Endothelial cell of umbilical vein (primary cell): ENCODE measurements around the gene MYL3. TPM values are rescaled to one million over a fixed set of nuclear protein-coding genes. Genes with fewer than 3 reads are reported as not detected.

ENCODE experiments used
- BruUV-seq: library from RNA; stranded (reverse); fragments of 400-500 nt; replicated peaks from 2 replicates; lab custom pipeline; 2021; lab: Mats Ljungman, UMichigan
- CTCF ChIA-PET: fragments of 300-600, 350-600 bp; sonication (Branson Sonifier 250); formaldehyde crosslinking; loops from one replicate; lab custom pipeline; 2021; ENCODE audit warnings: antibody characterized with exemption, inconsistent platforms; lab: Charles Lee
- POLR2A ChIA-PET: fragments of 300-600, 350-600 bp; sonication (Branson Sonifier 250); formaldehyde crosslinking; loops from one replicate; lab custom pipeline; 2021; ENCODE audit warnings: antibody characterized with exemption, inconsistent platforms; lab: Charles Lee
- DNase-seq: peaks from one replicate; pipeline ENCODE4 v3.0.0-alpha.2; 2011; ENCODE audit warnings: low read depth, low spot score
- FAIRE-seq: peaks from 2 replicates; lab custom pipeline; 2011; peaks lifted over from hg19 to GRCh38; lab: Jason Lieb, UNC
- H2AFZ ChIP-seq: 2 replicates; pipeline ENCODE4 v1.6.0; 2012; ENCODE audit warnings: low read depth, low read length, control low read depth, inconsistent platforms
- H3K27ac ChIP-seq: 2 replicates; pipeline ENCODE4 v1.5.1; 2011; ENCODE audit warnings: low read depth, mild to moderate bottlenecking, control low read depth, low read length, moderate library complexity; ENCODE audit not compliant: insufficient read depth
- H3K27me3 ChIP-seq, 2 experiments: 2 replicates each; pipeline versions ENCODE4 v1.6.0 to v1.6.1; 2011; ENCODE audit warnings: low read length in 2 of 2, mixed read lengths in 1 of 2; ENCODE audit not compliant: control insufficient read depth in 2 of 2, insufficient read depth in 2 of 2
- H3K36me3 ChIP-seq, 2 experiments: 2 replicates in 1 of 2; 3 replicates in 1 of 2; pipeline ENCODE4 v1.5.1; 2011; ENCODE audit warnings: low read length in 2 of 2, mild to moderate bottlenecking in 1 of 2, moderate library complexity in 1 of 2; ENCODE audit not compliant: control insufficient read depth in 2 of 2, insufficient read depth in 2 of 2; ENCODE audit errors: extremely low read depth in 1 of 2
- H3K4me1 ChIP-seq: 3 replicates; pipeline ENCODE4 v1.5.1; 2011; ENCODE audit warnings: mild to moderate bottlenecking, low read length; ENCODE audit not compliant: control insufficient read depth, insufficient read depth; ENCODE audit errors: extremely low read depth
- H3K4me2 ChIP-seq: 2 replicates; pipeline ENCODE4 v1.6.1; 2011; ENCODE audit warnings: low read length, control low read depth, mixed read lengths; ENCODE audit not compliant: insufficient read depth
- H3K4me3 ChIP-seq, 3 experiments: fragments of 200-600 bp in 1 of 3; sonication (generic), shearing (Covaris generic) in 1 of 3; replicated peaks in 1 of 3; 2 replicates each; pipeline ENCODE4 v1.5.1; 2011 to 2016; ENCODE audit warnings: control low read depth in 3 of 3, low read length in 3 of 3, mild to moderate bottlenecking in 2 of 3, inconsistent platforms in 1 of 3, low read depth in 1 of 3, moderate library complexity in 1 of 3; ENCODE audit not compliant: insufficient read depth in 1 of 3
- H3K79me2 ChIP-seq: 2 replicates; pipeline ENCODE4 v1.6.0; 2012; ENCODE audit warnings: low read length, inconsistent platforms; ENCODE audit not compliant: control insufficient read depth, insufficient read depth
- H3K9ac ChIP-seq: replicated peaks from 2 replicates; pipeline ENCODE3; 2011; ENCODE audit warnings: low read length, control low read depth; ENCODE audit not compliant: insufficient read depth; ENCODE audit errors: extremely low read depth
- H3K9me1 ChIP-seq: replicated peaks from 3 replicates; pipeline ENCODE4 v1.6.0; 2011; ENCODE audit warnings: mild to moderate bottlenecking, low read length; ENCODE audit not compliant: control insufficient read depth, insufficient read depth; ENCODE audit errors: extremely low read depth
- H3K9me3 ChIP-seq: replicated peaks from 2 replicates; pipeline ENCODE4 v1.5.1; 2012; ENCODE audit warnings: low read length, inconsistent platforms; ENCODE audit not compliant: control insufficient read depth, insufficient read depth
- H4K20me1 ChIP-seq: replicated peaks from 2 replicates; pipeline ENCODE3; 2011; ENCODE audit warnings: mild to moderate bottlenecking, low read length; ENCODE audit not compliant: control insufficient read depth, insufficient read depth; ENCODE audit errors: extremely low read depth
- EZH2 ChIP-seq: IDR thresholded peaks from 2 replicates; pipeline ENCODE4 v1.6.1; 2012; ENCODE audit warnings: borderline replicate concordance, low read depth, mild to moderate bottlenecking, moderate library complexity, low read length, inconsistent platforms; ENCODE audit not compliant: severe bottlenecking
- FOS ChIP-seq: IDR thresholded peaks from 2 replicates; pipeline ENCODE4 v1.6.1; 2011; ENCODE audit warnings: mild to moderate bottlenecking, low read length, moderate library complexity, borderline replicate concordance; ENCODE audit not compliant: insufficient read depth
- GATA2 ChIP-seq: IDR thresholded peaks from 2 replicates; pipeline ENCODE4 v1.7.0; 2011; ENCODE audit warnings: low read depth, mild to moderate bottlenecking, moderate library complexity, mixed read lengths, low read length; ENCODE audit not compliant: insufficient read length, insufficient read depth
- JUN ChIP-seq: IDR thresholded peaks from 2 replicates; pipeline ENCODE4 v1.6.1; 2011; ENCODE audit warnings: borderline replicate concordance, low read depth; ENCODE audit not compliant: insufficient read length, insufficient read depth
- MYC ChIP-seq: IDR thresholded peaks from one replicate; pipeline ENCODE4 v1.6.1; 2011; ENCODE audit warnings: mild to moderate bottlenecking, low read depth, low read length
- POLR2A ChIP-seq: IDR thresholded peaks from 2 replicates; pipeline ENCODE4 v1.6.1; 2012; ENCODE audit warnings: low read depth, mild to moderate bottlenecking, control low read depth, low read length
- POLR2AphosphoS5 ChIP-seq: IDR thresholded peaks from 2 replicates; pipeline ENCODE4 v1.6.1; 2012; ENCODE audit warnings: low read depth, mild to moderate bottlenecking, control low read depth, low read length, moderate library complexity; ENCODE audit not compliant: insufficient read depth
- dilution Hi-C: fragments of 300-500 bp; cut with MboI; formaldehyde crosslinking; loops from one replicate; pipeline ENCODE4 v1.15.0; 2019; ENCODE audit warnings: low sequenced_read_pairs; ENCODE audit not compliant: extremely low pct_ligation_motif_present
- intact Hi-C: fragments of 100-400 bp; cut with micrococcal nuclease; formaldehyde crosslinking; loops from one replicate; pipeline ENCODE4 v1.10.0; 2022
- polyA plus RNA-seq, 4 experiments: library from polyadenylated mRNA; depleted of rRNA in 3 of 4; stranded (reverse) in 3 of 4; unstranded in 1 of 4; fragments of >200 nt; gene quantifications; 2 replicates each; pipeline versions ENCODE4 v1.2.1 to v1.2.3, GENCODE V29; 2011 to 2012; ENCODE audit warnings: missing spikeins in 1 of 4
- total RNA-seq: library from RNA; stranded (reverse); gene quantifications from 2 replicates; pipeline ENCODE4 v1.2.3, GENCODE V29; 2021
- TF ChIP-seq, protein P1 (sequence below), 2 donors: IDR thresholded peaks; 1 replicate in 1 of 2; 2 replicates in 1 of 2; pipeline ENCODE4 v1.5.1; 2011; ENCODE audit warnings: low read length in 2 of 2, mild to moderate bottlenecking in 2 of 2, moderate library complexity in 2 of 2, control low read depth in 1 of 2, inconsistent platforms in 1 of 2, low read depth in 1 of 2; ENCODE audit not compliant: insufficient read depth in 1 of 2; ENCODE audit errors: extremely low read depth in 1 of 2
- TF ChIP-seq, protein P2 (sequence below): IDR thresholded peaks from 2 replicates; pipeline ENCODE4 v1.6.1; 2011; ENCODE audit not compliant: insufficient read depth, insufficient read length

Gene MYL3
- total and polyA plus RNA-seq, 2 donors (not counting 3 experiments of a cell fraction or from before 2014, with no cell fraction given), result not detected

DNA sequence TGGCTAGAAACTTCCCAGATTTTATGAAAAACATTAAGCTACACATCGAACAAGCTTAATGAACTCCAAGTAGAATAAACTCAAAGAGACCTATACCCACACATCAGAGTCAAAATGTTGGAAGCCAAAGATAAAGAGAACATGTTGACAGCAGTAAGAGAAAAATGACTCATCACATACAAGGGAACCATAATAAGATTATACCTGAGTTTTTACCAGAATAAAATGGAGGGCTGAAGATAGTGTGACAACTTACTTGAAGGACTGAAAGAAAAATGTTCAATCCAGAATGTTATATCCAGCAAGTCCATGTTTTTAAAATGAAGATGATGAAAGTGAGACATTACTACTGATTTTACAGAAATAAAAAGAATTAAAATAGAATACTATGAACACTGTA, 22.8 kb downstream of the MYL3 start:
- Histone ChIP-seq H3K79me2 (no peaks in the 10 kb centered on the region), H3K9me3 (no peaks in the 10 kb centered on the region), H3K4me3 (no peak overlapping the region), H3K9me1 (no peaks in the 10 kb centered on the region), H3K4me2 (no peak overlapping the region), H3K9ac (no peak overlapping the region), H3K4me1 (peaks cover 4% of the 10 kb centered on the region), H3K36me3 (no peaks in the 10 kb centered on the region), H2AFZ (no peak overlapping the region), H4K20me1 (no peaks in the 10 kb centered on the region), H3K27me3 (peaks cover 2 to 11% of the 10 kb centered on the region in 2 experiments), H3K27ac (no peak overlapping the region)
- ChIA-PET CTCF (no interaction called here), POLR2A (no interaction called here)
- intact Hi-C loops, result no loop called here
- TF ChIP-seq POLR2AphosphoS5 (no peak), GATA2 (no peak), POLR2A (no peak), EZH2 (no peak), MYC (no peak), JUN (no peak), FOS (no peak)
- TF ChIP-seq, protein P1, sequence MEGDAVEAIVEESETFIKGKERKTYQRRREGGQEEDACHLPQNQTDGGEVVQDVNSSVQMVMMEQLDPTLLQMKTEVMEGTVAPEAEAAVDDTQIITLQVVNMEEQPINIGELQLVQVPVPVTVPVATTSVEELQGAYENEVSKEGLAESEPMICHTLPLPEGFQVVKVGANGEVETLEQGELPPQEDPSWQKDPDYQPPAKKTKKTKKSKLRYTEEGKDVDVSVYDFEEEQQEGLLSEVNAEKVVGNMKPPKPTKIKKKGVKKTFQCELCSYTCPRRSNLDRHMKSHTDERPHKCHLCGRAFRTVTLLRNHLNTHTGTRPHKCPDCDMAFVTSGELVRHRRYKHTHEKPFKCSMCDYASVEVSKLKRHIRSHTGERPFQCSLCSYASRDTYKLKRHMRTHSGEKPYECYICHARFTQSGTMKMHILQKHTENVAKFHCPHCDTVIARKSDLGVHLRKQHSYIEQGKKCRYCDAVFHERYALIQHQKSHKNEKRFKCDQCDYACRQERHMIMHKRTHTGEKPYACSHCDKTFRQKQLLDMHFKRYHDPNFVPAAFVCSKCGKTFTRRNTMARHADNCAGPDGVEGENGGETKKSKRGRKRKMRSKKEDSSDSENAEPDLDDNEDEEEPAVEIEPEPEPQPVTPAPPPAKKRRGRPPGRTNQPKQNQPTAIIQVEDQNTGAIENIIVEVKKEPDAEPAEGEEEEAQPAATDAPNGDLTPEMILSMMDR (IDR thresholded peaks at IDR 0.05; ENCODE audit: extremely low read depth in 1 of 2, insufficient read depth in 1 of 2, low read depth in 1 of 2, low read length in 2 of 2), result no peak
- TF ChIP-seq, protein P2, sequence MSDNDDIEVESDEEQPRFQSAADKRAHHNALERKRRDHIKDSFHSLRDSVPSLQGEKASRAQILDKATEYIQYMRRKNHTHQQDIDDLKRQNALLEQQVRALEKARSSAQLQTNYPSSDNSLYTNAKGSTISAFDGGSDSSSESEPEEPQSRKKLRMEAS, result no peak
- no TSS peak for BruUV-seq
- no peak for DNase-seq
- FAIRE-seq, result no peak
- dilution Hi-C loops, result no loop called here
